GM12873 (cell line): ENCODE data around the gene POLR3GL.

ENCODE experiments used
- TF ChIP-seq, protein P1 (sequence below): IDR thresholded peaks from 2 replicates; pipeline ENCODE4 v1.5.1; 2012; ENCODE audit warnings: low read depth, mild to moderate bottlenecking, moderate library complexity, low read length, control low read depth; ENCODE audit not compliant: insufficient read depth; ENCODE audit errors: missing control alignments

The POLR3GL gene, protein sequence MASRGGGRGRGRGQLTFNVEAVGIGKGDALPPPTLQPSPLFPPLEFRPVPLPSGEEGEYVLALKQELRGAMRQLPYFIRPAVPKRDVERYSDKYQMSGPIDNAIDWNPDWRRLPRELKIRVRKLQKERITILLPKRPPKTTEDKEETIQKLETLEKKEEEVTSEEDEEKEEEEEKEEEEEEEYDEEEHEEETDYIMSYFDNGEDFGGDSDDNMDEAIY

DNA sequence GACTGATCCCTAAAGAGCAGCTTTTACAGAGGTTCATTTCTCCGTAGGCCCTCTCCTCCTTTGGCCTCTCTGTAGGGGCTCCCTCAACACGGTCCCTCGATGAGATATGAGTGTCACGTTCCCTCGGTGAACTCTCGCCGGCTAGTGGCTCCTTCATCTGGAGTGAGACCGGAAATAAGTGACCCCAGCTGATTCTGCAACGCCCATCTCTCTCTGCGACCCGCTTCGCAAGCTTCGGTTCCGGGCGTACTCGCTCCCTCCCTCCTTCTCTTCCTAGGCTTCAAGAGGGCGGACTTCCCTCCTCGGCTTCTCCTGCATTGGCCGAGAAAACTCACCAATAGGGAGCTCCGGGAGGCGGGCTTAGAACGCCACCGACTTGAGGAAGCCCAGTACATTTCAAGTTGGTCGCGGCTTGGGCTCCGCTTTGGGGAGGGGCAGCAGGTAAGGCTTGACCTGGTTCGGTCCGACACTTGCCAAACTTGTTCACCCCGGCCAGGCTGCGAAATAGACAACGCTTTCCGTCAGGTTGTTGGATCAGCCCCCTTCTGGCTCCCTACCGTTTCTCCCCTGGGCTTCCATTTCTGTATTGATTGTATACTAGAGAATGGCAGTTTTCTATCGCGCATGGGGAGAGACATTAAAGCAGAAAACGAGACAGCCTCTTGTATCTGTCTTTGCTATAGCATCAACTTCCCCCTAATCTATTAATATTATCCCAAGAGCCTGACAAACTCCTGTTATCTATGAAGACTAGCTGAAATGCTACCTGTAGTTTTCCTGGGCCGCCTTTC lies at the start of gene POLR3GL, which contains the start of gene ANKRD34A:
Gene POLR3GL, plus strand, starts transcription at position 363 of the 791 bp plus-strand sequence. CDS start 10,176 bp downstream, outside the sequence.
Gene ANKRD34A, minus strand, starts transcription at position 248 of the 791 bp plus-strand sequence. CDS start 2,816 bp downstream, outside the sequence.
- TF ChIP-seq, protein P1, sequence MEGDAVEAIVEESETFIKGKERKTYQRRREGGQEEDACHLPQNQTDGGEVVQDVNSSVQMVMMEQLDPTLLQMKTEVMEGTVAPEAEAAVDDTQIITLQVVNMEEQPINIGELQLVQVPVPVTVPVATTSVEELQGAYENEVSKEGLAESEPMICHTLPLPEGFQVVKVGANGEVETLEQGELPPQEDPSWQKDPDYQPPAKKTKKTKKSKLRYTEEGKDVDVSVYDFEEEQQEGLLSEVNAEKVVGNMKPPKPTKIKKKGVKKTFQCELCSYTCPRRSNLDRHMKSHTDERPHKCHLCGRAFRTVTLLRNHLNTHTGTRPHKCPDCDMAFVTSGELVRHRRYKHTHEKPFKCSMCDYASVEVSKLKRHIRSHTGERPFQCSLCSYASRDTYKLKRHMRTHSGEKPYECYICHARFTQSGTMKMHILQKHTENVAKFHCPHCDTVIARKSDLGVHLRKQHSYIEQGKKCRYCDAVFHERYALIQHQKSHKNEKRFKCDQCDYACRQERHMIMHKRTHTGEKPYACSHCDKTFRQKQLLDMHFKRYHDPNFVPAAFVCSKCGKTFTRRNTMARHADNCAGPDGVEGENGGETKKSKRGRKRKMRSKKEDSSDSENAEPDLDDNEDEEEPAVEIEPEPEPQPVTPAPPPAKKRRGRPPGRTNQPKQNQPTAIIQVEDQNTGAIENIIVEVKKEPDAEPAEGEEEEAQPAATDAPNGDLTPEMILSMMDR: no peak

DNA sequence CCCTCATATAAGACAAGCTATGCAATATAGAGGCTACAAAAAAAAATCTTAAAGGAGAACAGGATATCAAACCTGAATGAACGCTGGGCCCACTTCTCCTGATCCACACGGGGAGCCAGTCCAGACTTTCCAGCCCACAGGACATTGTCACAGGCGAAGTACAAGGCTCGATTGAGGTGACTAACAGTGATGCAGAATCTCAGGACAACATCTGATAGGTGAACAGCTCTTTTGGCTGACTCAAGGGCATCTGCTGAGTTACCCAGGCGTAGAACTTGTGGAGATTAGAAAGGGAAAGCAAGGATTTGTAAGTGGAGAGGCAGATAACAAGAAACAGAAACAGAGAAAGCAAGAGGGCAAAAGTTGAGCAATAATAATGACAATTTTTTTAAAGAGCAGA lies 47.7 kb upstream of the POLR3GL start:
- TF ChIP-seq, protein P1: no peak

DNA sequence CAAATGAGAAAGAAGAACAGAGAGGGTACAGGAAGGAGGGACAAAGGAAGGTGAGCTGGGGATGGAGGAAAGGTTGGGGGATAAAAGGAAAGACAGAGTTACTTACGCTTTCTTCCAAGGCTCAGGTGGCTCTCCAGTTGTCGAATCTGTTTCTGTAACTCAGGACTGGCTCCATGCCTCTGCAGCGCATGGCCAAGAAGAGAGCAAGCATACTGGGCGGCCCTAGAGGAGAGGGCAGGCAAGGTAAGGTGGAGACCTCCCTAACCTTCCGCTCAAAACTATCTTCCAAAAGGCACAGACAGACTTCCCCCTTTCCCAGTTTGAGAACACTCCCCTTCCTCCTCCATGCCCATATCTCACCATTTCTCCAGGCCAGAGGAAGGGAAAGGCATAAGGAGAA lies 46.9 kb upstream of the POLR3GL start:
- TF ChIP-seq, protein P1: no peak

DNA sequence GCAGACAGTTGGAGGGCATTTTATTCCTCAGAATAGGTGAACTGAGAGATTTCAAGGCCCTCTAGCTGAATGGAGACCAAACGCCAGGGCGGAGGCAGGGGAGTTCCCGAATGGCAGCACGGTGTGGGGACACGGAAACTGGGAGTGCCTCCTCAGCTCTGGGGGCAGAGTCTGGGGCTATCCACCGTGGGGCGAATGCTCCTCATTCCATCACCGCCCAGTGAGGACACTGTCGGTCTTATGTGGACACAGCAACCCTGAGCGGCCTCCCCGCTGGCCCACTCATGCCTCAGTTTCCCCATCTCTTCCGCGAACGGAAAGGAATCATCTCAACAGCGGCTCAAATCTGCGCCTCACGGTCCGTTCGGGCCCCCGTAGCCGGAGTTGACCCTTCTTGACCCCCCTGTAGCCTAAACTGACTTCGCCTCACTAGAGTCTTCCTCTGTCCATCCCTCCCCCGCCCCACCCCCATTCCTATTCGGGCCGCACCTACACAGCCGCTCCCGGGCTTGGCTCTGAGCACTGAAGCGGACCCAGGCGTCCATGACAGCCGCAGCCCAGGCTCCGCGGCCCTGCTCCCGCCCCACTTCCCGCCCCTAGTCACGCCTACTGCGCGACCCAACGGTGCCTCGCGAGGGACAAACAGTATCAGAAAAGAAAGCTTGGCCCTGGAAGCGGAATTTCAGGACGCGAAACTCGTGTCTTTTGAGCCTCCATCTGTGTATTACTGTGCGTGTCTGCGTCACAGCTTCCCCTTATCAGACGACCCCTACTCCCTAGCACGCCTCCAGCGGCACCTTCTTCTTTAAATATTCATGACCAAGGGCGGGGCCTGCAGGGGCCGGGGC lies 46.1 kb upstream of the POLR3GL start, which contains the start of gene PEX11B:
Gene PEX11B, minus strand, starts transcription at position 574 of the 848 bp plus-strand sequence. Its CDS starts 29 bp downstream, at position 545.
- TF ChIP-seq, protein P1: no peak

DNA sequence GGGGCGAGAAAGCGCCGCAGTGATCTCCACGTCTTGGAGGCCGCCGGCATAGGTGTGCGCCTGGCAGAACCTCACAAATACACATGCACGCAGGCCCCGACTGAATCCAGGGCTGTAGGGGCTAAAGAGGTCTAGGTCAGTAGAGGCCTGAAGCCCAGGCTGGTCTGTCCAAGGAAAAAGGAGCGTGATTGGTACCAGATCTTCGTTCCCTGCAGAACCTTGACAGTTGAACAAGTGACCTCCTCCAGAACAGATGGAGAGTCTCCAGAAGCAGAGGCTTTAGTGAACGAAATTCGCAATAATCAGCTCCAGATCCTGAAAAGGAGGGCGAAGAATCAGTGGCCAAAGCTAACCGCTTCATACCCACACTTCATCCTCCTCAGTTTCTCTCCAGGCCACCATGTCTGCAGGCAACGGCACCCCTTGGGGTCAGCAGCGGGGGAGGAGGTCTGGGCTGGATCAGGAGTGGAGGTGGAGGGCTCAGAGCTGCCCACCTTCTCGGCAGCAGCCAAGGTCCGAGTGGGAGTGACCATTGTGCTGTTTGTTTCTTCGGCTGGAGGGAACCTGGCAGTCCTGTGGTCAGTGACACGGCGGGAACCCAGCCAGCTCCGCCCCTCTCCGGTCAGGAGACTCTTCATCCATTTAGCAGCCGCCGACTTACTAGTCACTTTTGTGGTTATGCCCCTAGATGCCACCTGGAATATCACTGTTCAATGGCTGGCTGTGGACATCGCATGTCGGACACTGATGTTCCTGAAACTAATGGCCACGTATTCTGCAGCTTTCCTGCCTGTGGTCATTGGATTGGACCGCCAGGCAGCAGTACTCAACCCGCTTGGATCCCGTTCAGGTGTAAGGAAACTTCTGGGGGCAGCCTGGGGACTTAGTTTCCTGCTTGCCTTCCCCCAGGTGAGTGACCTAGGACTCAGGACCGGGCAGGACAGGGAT lies 45.2 kb upstream of the POLR3GL start:
- TF ChIP-seq, protein P1: no peak

DNA sequence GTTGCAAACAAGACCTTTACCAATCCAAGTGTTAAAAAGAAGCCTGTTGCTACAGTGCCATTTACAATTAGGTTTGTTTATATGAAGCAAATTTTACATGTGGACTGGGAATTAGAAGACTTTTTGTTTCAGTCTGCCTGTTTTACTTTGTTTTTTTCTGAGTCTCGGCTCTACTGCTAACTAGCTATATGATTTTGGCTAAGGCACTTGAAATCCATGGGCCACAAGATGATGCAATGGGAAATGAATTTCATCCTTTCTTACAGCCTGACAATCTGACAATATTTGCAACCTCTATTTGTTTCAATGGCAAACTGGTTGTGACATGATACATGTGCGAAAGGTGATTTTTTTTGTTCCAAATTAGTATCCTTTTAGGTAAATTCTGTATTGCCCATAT lies 42.2 kb upstream of the POLR3GL start:
- TF ChIP-seq, protein P1: no peak
